GM23338 (cell line): ENCODE data around the gene HSPA12A.

Experiments used
- CREB1 ChIP-seq: fragments of 250-450 bp; sonication (Bioruptor Pico); IDR thresholded peaks from 2 replicates; pipeline ENCODE4 v1.5.0; 2020; ENCODE audit warnings: low read depth, mild to moderate bottlenecking, moderate library complexity
- CTCF ChIP-seq, 2 experiments: fragments of 200-600 bp in 1 of 2; sonication (generic) in 1 of 2; conservative IDR thresholded peaks; 2 replicates each; pipeline versions ENCODE4 v1.5.1 to v1.6.1; 2016 to 2017; ENCODE audit warnings: antibody characterized with exemption in 2 of 2, low read depth in 2 of 2, mild to moderate bottlenecking in 2 of 2, moderate library complexity in 1 of 2
- ETS1 ChIP-seq: IDR thresholded peaks from 2 replicates; pipeline ENCODE4 v1.6.1; 2016; ENCODE audit warnings: antibody characterized with exemption
- EZH2 ChIP-seq: fragments of 200-600 bp; sonication (generic); IDR thresholded peaks from one replicate; pipeline ENCODE4 v1.8.0; 2017; ENCODE audit warnings: antibody characterized with exemption, mild to moderate bottlenecking, low read depth; ENCODE audit not compliant: unreplicated experiment
- EZH2phosphoT487 ChIP-seq: fragments of 200-600 bp; sonication (generic); IDR thresholded peaks from one replicate; pipeline ENCODE4 v1.8.1; 2018; ENCODE audit warnings: antibody characterized with exemption; ENCODE audit not compliant: unreplicated experiment
- JUNB ChIP-seq: IDR thresholded peaks from one replicate; pipeline ENCODE4 v1.6.1; 2016; ENCODE audit warnings: antibody characterized with exemption; ENCODE audit not compliant: unreplicated experiment
- POLR2AphosphoS5 ChIP-seq: IDR thresholded peaks from 2 replicates; pipeline ENCODE4 v1.6.1; 2016; ENCODE audit warnings: antibody characterized with exemption, low read depth
- REST ChIP-seq: IDR thresholded peaks from one replicate; pipeline ENCODE4 v1.6.1; 2018; ENCODE audit warnings: antibody characterized with exemption; ENCODE audit not compliant: unreplicated experiment
- ZNF114 ChIP-seq: fragments of 250-450 bp; sonication (Bioruptor Pico); IDR thresholded peaks from 2 replicates; pipeline ENCODE4 v1.5.0; 2020; ENCODE audit warnings: mild to moderate bottlenecking, moderate library complexity

- TF ChIP-seq CREB1 (CRISPR knock-in tag) (no peak), CTCF (conservative IDR thresholded peaks at IDR 0.05; ENCODE audit: low read depth in 2 of 2) (no peak), ETS1 (no peak), EZH2 (no peak), EZH2phosphoT487 (no peak), REST (no peak), POLR2AphosphoS5 (no peak), ZNF114 (CRISPR knock-in tag) (no peak), JUNB (no peak)
These were observed 34.4 kb downstream of the HSPA12A start for GRCh38 chr10:116707981-116708380.
